Spleen (tissue), 11 donors: ENCODE results near the gene SENP3. TPM values are rescaled to one million over a fixed set of nuclear protein-coding genes. Genes with fewer than 3 reads are reported as not detected.

Source experiments
- DNase-seq: peaks from one replicate; pipeline ENCODE4 v3.0.0-alpha.2; 2020
- H3K27ac ChIP-seq, 8 donors: fragments of 200-600 bp; sonication (generic) in 7 of 8; 1 replicate in 4 of 8; 2 replicates in 4 of 8; pipeline versions ENCODE4 v1.5.0 to v1.8.0; 2016 to 2021; ENCODE audit warnings: inconsistent platforms in 4 of 8, mild to moderate bottlenecking in 4 of 8, moderate library complexity in 1 of 8
- H3K27me3 ChIP-seq, 7 donors: fragments of 200-600 bp; sonication (generic) in 6 of 7; replicated peaks in 1 of 7; 1 replicate in 4 of 7; 2 replicates in 3 of 7; pipeline versions ENCODE4 v1.5.0 to v1.8.0; 2016 to 2021; ENCODE audit warnings: inconsistent platforms in 3 of 7, mild to moderate bottlenecking in 1 of 7
- H3K36me3 ChIP-seq, 6 donors: fragments of 200-600 bp; sonication (generic) in 5 of 6; 1 replicate in 4 of 6; 2 replicates in 2 of 6; pipeline versions ENCODE4 v1.5.0 to v1.8.0; 2016 to 2021; ENCODE audit warnings: inconsistent platforms in 2 of 6
- H3K4me1 ChIP-seq, 6 donors: fragments of 200-600 bp; sonication (generic) in 5 of 6; 1 replicate in 3 of 6; 2 replicates in 3 of 6; pipeline versions ENCODE4 v1.5.0 to v1.8.0; 2016 to 2021; ENCODE audit warnings: inconsistent platforms in 3 of 6
- H3K4me3 ChIP-seq, 8 donors: fragments of 200-600 bp; sonication (generic) in 7 of 8; 1 replicate in 4 of 8; 2 replicates in 4 of 8; pipeline versions ENCODE4 v1.5.0 to v1.8.0; 2016 to 2021; ENCODE audit warnings: inconsistent platforms in 4 of 8, mild to moderate bottlenecking in 4 of 8, moderate library complexity in 2 of 8
- H3K9me3 ChIP-seq, 8 donors: fragments of 200-600 bp; sonication (generic) in 7 of 8; 1 replicate in 4 of 8; 2 replicates in 4 of 8; pipeline versions ENCODE4 v1.5.0 to v1.8.0; 2016 to 2021; ENCODE audit warnings: inconsistent platforms in 4 of 8
- POLR2A ChIP-seq, 3 donors: fragments of 450-650 bp; IDR thresholded peaks; one replicate each; pipeline ENCODE4 v1.5.1; 2017; ENCODE audit warnings: antibody characterized with exemption in 3 of 3, mild to moderate bottlenecking in 1 of 3
- POLR2AphosphoS5 ChIP-seq, 3 donors: sonication (generic); formaldehyde crosslinking; IDR thresholded peaks; one replicate each; pipeline ENCODE4 v1.5.1; 2017; ENCODE audit warnings: antibody characterized with exemption in 3 of 3
- WGBS, 5 donors: extraction: QIAGEN DNeasy Blood & Tissue Kit in 3 of 5; methylation state at CpG; one replicate each; pipeline versions ENCODE4 v1.1.5 to v1.1.7; 2013 to 2018; 5-methylcytosine and 5-hydroxymethylcytosine counted together
- intact Hi-C: fragments of 100-400 bp; cut with DNase I; formaldehyde crosslinking; loops from one replicate; pipeline ENCODE4 v1.15.0; 2023; ENCODE audit warnings: low total_unique reads
- polyA plus RNA-seq, 3 donors: library from polyadenylated mRNA; stranded (reverse); fragments of 200-250 nt; gene quantifications; one replicate each; pipeline ENCODE4 v1.2.1, GENCODE V29; 2013
- total RNA-seq, 7 donors: library from RNA; depleted of rRNA in 3 of 7; stranded (reverse); fragments of >200 nt in 3 of 7; fragmentation: NEBNext Ultra II Directional in 4 of 7; extraction: Animal tissue kit (Norgen Biotek cat#: 25700) in 4 of 7; gene quantifications; one replicate each; pipeline versions ENCODE4 v1.1.0 to v1.2.1, GENCODE V29; 2016 to 2021
- TF ChIP-seq, protein P1 (sequence below), 11 experiments: fragments of 200-600 bp in 7 of 11; fragments of 450-650 bp in 4 of 11; sonication (generic) in 4 of 11; IDR thresholded peaks in 8 of 11; conservative IDR thresholded peaks in 3 of 11; 1 replicate in 7 of 11; 2 replicates in 4 of 11; pipeline versions ENCODE4 v1.4.0 to v1.8.0; 2016 to 2021; ENCODE audit warnings: antibody characterized with exemption in 11 of 11, inconsistent platforms in 4 of 11, mild to moderate bottlenecking in 1 of 11
- donor health status: healthy with polysubstance abuse.
- donor health status: DM: no; HTN: no; CAD: no; lungs with moderate emphysema.
- donor health status: DM: no; HTN: no; CAD: no.
- donor health status: Bipolar disorder and iron deficiency.
- donor health status: healthy.
- donor health status: DM: no; HTN: no; CAD: no.
- donor health status: DM: yes; HTN: yes; CAD: no.

Gene SENP3
- total and polyA plus RNA-seq, 10 donors = 36.3 to 71.7 (median 43.1) TPM

DNA sequence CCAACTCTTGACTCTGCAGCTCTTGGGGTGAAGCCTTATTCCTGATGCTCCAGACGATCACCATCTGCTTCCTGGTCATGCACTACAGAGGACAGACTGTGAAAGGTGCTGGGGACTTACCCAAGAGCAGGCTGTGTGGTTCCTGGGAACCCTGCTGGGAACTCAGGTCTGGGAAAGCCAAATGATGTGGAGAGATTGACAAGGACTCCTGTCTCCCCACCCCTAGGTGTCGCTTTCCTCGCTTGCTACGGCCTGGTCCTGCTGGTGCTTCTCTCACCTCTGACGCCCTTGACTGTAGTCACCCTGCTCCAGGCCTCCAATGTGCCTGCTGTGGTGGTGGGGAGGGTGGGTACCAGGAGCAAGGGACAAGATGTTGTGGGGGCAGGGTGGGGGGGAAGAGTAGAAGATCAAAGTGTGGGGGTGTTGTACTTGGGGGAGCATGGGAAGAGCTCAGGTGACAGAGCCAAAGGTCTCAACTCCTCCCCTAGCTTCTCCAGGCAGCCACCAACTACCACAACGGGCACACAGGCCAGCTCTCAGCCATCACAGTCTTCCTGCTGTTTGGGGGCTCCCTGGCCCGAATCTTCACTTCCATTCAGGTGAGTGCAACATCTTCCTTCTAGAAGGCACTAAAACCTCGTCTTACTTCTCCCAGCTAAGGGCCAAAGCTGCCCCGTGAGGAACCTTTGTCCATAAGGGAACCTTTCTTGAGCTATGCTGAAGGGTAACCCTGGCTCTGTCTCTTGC is 25.1 kb downstream of the SENP3 start:
- no peak for DNase-seq
- intact Hi-C loops = no loop called here
- Histone ChIP-seq H3K4me1 (peaks cover 34 to 73% (median 51%) of the 10 kb centered on the region in 6 donors), H3K27me3 (no peaks in the 10 kb centered on the region), H3K27ac (peak overlapping the region in 1 of 8 donors; percentile 39), H3K9me3 (no peaks in the 10 kb centered on the region), H3K36me3 (peaks cover 0 to 70% (median 22%) of the 10 kb centered on the region in 6 donors), H3K4me3 (no peak overlapping the region)
- TF ChIP-seq, protein P1, sequence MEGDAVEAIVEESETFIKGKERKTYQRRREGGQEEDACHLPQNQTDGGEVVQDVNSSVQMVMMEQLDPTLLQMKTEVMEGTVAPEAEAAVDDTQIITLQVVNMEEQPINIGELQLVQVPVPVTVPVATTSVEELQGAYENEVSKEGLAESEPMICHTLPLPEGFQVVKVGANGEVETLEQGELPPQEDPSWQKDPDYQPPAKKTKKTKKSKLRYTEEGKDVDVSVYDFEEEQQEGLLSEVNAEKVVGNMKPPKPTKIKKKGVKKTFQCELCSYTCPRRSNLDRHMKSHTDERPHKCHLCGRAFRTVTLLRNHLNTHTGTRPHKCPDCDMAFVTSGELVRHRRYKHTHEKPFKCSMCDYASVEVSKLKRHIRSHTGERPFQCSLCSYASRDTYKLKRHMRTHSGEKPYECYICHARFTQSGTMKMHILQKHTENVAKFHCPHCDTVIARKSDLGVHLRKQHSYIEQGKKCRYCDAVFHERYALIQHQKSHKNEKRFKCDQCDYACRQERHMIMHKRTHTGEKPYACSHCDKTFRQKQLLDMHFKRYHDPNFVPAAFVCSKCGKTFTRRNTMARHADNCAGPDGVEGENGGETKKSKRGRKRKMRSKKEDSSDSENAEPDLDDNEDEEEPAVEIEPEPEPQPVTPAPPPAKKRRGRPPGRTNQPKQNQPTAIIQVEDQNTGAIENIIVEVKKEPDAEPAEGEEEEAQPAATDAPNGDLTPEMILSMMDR (IDR thresholded peaks at IDR 0.05 in 8 of 11, conservative IDR thresholded peaks at IDR 0.05 in 3 of 11) = no peak
- TF ChIP-seq POLR2A (IDR thresholded peaks at IDR 0.05) (no peak), POLR2AphosphoS5 (IDR thresholded peaks at IDR 0.05) (no peak)
- WGBS, 5 donors = 74 to 86% (median 78%) methylated on average over 9 of the region's 9 CpGs

DNA sequence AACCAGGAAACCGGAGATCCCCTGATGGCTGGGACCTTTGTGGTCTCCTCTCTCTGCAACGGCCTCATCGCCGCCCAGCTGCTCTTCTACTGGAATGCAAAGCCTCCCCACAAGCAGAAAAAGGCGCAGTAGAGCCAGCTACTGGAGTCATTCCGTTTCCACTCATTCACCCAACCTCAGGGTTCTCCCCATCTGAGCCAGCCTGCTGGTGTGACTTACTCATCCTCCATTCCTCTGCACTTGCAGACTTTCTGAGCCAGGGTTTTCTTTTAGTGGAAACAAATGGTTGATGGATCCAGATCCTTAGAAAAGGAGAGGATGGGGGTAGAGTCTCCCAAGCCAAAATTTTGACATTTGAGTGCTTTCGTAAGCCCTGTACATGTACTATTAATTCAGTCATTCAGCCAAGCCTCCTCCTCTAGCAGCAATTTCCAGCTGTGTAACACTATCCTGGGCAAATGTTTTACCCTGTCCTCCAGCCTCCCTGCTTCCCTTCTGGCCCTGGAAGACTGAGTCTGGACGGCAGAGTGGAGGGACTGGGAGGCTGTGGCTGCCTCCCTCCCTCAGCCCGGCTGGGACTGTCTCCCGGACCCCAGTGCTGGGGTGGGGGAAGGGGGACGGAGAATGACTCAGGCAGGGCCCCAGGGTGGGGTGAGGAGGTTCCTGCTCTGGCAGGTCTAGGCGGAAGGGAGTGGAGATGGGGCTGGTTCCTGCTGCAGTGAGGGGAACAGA is 25.9 kb downstream of the SENP3 start:
- peaks cover 26 to 65% (median 44%) of the 10 kb centered on the region in 6 donors for H3K4me1 ChIP-seq
- no peaks in the 10 kb centered on the region for H3K27me3 ChIP-seq
- 65 to 80% (median 76%) methylated on average over 10 to 12 of the region's 12 CpGs for WGBS, 5 donors
- H3K4me3 ChIP-seq = no peak overlapping the region
- DNase-seq = no peak
- peaks cover 0 to 72% (median 30%) of the 10 kb centered on the region in 6 donors for H3K36me3 ChIP-seq
- H3K27ac ChIP-seq = peak overlapping the region in 1 of 8 donors; percentile 39
- intact Hi-C loops = no loop called here
- TF ChIP-seq POLR2AphosphoS5 (IDR thresholded peaks at IDR 0.05) (peak in 1 of 3 donors; percentile 30), POLR2A (IDR thresholded peaks at IDR 0.05) (no peak)
- TF ChIP-seq, protein P1 (IDR thresholded peaks at IDR 0.05 in 8 of 11, conservative IDR thresholded peaks at IDR 0.05 in 3 of 11) = no peak
- H3K9me3 ChIP-seq = no peaks in the 10 kb centered on the region

DNA sequence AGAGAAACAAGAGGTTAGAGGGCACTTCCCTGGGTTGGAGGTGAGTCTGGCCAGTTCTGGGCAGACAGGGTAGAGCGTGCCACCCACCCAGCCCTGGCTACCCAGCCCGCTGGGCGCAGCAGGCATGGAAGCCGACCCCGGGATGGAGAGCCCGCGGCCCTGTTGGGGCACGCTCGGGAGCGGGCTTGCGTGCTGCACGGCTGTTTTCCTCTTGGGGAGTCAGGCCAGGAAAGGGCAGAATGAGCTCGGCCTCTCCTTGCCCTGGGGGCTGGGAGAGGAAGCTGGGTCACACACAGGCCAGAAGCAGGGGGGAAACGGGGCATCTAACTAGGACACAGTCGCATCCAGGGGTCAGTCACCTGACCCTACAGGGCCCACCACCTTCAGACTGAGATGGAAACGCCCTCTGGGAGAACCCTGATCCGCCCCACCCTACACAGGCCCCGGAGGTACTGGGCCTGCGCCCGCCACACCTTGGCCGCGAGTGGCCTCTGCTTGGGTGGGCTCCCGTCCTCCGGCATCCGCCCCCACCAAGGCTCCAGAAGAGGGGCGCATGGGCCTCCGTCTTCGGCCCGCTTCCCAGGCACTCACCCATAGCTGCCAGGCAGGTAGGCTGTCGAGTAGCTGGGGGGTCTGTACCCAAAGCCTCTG is 27.0 kb downstream of the SENP3 start:
- Histone ChIP-seq H3K27me3 (no peaks in the 10 kb centered on the region), H3K4me1 (peaks cover 19 to 57% (median 36%) of the 10 kb centered on the region in 6 donors), H3K9me3 (no peaks in the 10 kb centered on the region), H3K36me3 (peaks cover 0 to 79% (median 40%) of the 10 kb centered on the region in 6 donors), H3K27ac (peak overlapping the region in 1 of 8 donors; percentile 39), H3K4me3 (peak overlapping the region in 2 of 8 donors; percentile 8 to 32)
- intact Hi-C loops = no loop called here
- DNase-seq = no peak
- TF ChIP-seq, protein P1 (IDR thresholded peaks at IDR 0.05 in 8 of 11, conservative IDR thresholded peaks at IDR 0.05 in 3 of 11) = no peak
- TF ChIP-seq POLR2A (IDR thresholded peaks at IDR 0.05) = no peak
- TF ChIP-seq POLR2AphosphoS5 (IDR thresholded peaks at IDR 0.05) = no peak
- WGBS, 5 donors = 75 to 89% (median 85%) methylated on average over 16 to 30 of the region's 30 CpGs
